NB4 (cell line): ENCODE data around the gene OGFRL1.
A peak's percentile ranks its signal among the peaks of the same experiment; 100 is the strongest.

Experiments used
- DNase-seq: peaks from one replicate; pipeline ENCODE4 v3.0.0; 2010; ENCODE audit warnings: low read depth
- H3K4me3 ChIP-seq: one replicate; pipeline ENCODE4 v1.5.1; 2011; ENCODE audit warnings: mild to moderate bottlenecking, low read depth, low read length, moderate library complexity
- CTCF ChIP-seq: IDR thresholded peaks from one replicate; pipeline ENCODE4 v1.5.1; 2012; ENCODE audit warnings: low read depth, low read length
- MAX ChIP-seq: IDR thresholded peaks from 2 replicates; pipeline ENCODE4 v1.6.1; 2011; ENCODE audit warnings: low read depth, low read length
- MYC ChIP-seq: IDR thresholded peaks from 2 replicates; pipeline ENCODE4 v1.6.1; 2011; ENCODE audit warnings: low read depth, low read length
- POLR2A ChIP-seq: IDR thresholded peaks from 2 replicates; pipeline ENCODE4 v1.6.1; 2011; ENCODE audit warnings: mild to moderate bottlenecking; ENCODE audit not compliant: insufficient read length; ENCODE audit errors: extremely low read depth

The OGFRL1 gene

GRCh38 chr6:71289802-71290175, 1.2 kb downstream of the OGFRL1 start:
- DNase-seq = no peak
- TF ChIP-seq CTCF (no peak), MYC (no peak), MAX (no peak), POLR2A (no peak)
- peak overlapping the region; percentile 67 for H3K4me3 ChIP-seq

GRCh38 chr6:71290611-71291010, 2.0 kb downstream of the OGFRL1 start:
- no peak overlapping the region for H3K4me3 ChIP-seq
- no peak for TF ChIP-seq MYC
- no peak for TF ChIP-seq MAX
- DNase-seq = no peak

GRCh38 chr6:71292001-71292400, 3.4 kb downstream of the OGFRL1 start:
- TF ChIP-seq CTCF = no peak
- TF ChIP-seq MAX = no peak
- no peak for TF ChIP-seq MYC
- TF ChIP-seq POLR2A = no peak
- no peak for DNase-seq
- H3K4me3 ChIP-seq = no peak overlapping the region

GRCh38 chr6:71294121-71294523, 5.5 kb downstream of the OGFRL1 start:
- DNase-seq = no peak
- H3K4me3 ChIP-seq = no peak overlapping the region
- no peak for TF ChIP-seq MYC
- TF ChIP-seq CTCF = no peak
- no peak for TF ChIP-seq MAX

- no peak for DNase-seq
- H3K4me3 ChIP-seq = no peak overlapping the region
- no peak for TF ChIP-seq POLR2A
- TF ChIP-seq MAX = no peak
- no peak for TF ChIP-seq CTCF
- TF ChIP-seq MYC = no peak
Measured at GRCh38 chr6:71298459-71298858, 9.8 kb downstream of the OGFRL1 start.

- no peak overlapping the region for H3K4me3 ChIP-seq
- no peak for DNase-seq
- TF ChIP-seq POLR2A (no peak), CTCF (no peak), MAX (no peak), MYC (no peak)
Measured at GRCh38 chr6:71299541-71300470, 11.2 kb downstream of the OGFRL1 start.
